OCI-LY1 (cell line): Measurements from ENCODE around the gene ZNF512.
A peak's percentile ranks its signal among the peaks of the same experiment; 100 is the strongest.

Source experiments
- H2AFZ ChIP-seq: fragments of 200-600 bp; sonication (generic), shearing (Covaris generic); 2 replicates; pipeline ENCODE4 v1.6.0; 2014; ENCODE audit warnings: antibody characterized with exemption, mild to moderate bottlenecking, low read length
- H3F3A ChIP-seq: fragments of 200-600 bp; sonication (generic), shearing (Covaris generic); 2 replicates; pipeline ENCODE4 v1.6.0; 2014; ENCODE audit warnings: mild to moderate bottlenecking, antibody characterized with exemption, low read length, moderate library complexity; ENCODE audit not compliant: insufficient read depth
- H3K27ac ChIP-seq: fragments of 200-600 bp; sonication (generic); 2 replicates; pipeline ENCODE4 v1.5.1; 2014; ENCODE audit warnings: low read length, mixed run types, mild to moderate bottlenecking, low read depth; ENCODE audit not compliant: poor library complexity, severe bottlenecking
- H3K27me3 ChIP-seq: fragments of 200-600 bp; sonication (generic); 2 replicates; pipeline ENCODE4 v1.6.0; 2014; ENCODE audit warnings: antibody characterized with exemption, mild to moderate bottlenecking, low read length, moderate library complexity; ENCODE audit not compliant: insufficient read depth
- H3K36me3 ChIP-seq: fragments of 200-600 bp; sonication (generic); 2 replicates; pipeline ENCODE4 v1.6.1; 2014; ENCODE audit warnings: mild to moderate bottlenecking, antibody characterized with exemption, low read length, moderate library complexity, mixed read lengths; ENCODE audit not compliant: insufficient read depth
- H3K4me1 ChIP-seq: fragments of 200-600 bp; sonication (generic); 2 replicates; pipeline ENCODE4 v1.5.1; 2014; ENCODE audit warnings: mild to moderate bottlenecking, low read length, moderate library complexity; ENCODE audit not compliant: insufficient read depth, severe bottlenecking
- H3K4me2 ChIP-seq: fragments of 200-600 bp; sonication (generic), shearing (Covaris generic); 2 replicates; pipeline ENCODE4 v1.6.1; 2014; ENCODE audit warnings: low read length
- H3K4me3 ChIP-seq: fragments of 200-600 bp; sonication (generic); 2 replicates; pipeline ENCODE4 v1.5.1; 2014; ENCODE audit warnings: low read length, low read depth, mild to moderate bottlenecking, mixed read lengths; ENCODE audit not compliant: poor library complexity, severe bottlenecking
- H3K79me2 ChIP-seq: fragments of 200-600 bp; shearing (Covaris generic); 2 replicates; pipeline ENCODE4 v1.6.1; 2016; ENCODE audit warnings: mixed run types, low read length, mixed read lengths; ENCODE audit not compliant: insufficient read depth
- H3K9ac ChIP-seq: fragments of 200-600 bp; sonication (generic), shearing (Covaris generic); 2 replicates; pipeline ENCODE4 v1.6.1; 2014; ENCODE audit warnings: mild to moderate bottlenecking, low read length, mixed read lengths
- H3K9me2 ChIP-seq: fragments of 200-600 bp; sonication (generic), shearing (Covaris generic); 2 replicates; pipeline ENCODE4 v1.6.1; 2014; ENCODE audit warnings: low read depth, mild to moderate bottlenecking, low read length, mixed read lengths
- H3K9me3 ChIP-seq: fragments of 200-600 bp; shearing (Covaris generic); 2 replicates; pipeline ENCODE4 v1.6.1; 2014; ENCODE audit warnings: low read length, mixed read lengths
- H4K20me1 ChIP-seq: fragments of 200-600 bp; sonication (generic), shearing (Covaris generic); 2 replicates; pipeline ENCODE4 v1.6.0; 2016; ENCODE audit warnings: mild to moderate bottlenecking, low read length; ENCODE audit not compliant: insufficient read depth
- CTCF ChIP-seq: fragments of 200-600 bp; sonication (generic), shearing (Covaris generic); IDR thresholded peaks from 2 replicates; pipeline ENCODE4 v1.5.1; 2017; ENCODE audit warnings: mild to moderate bottlenecking, antibody characterized with exemption, low read length, moderate library complexity, mixed read lengths
- EZH2 ChIP-seq: fragments of 200-600 bp; sonication (generic), shearing (Covaris generic); IDR thresholded peaks from 2 replicates; pipeline ENCODE4 v1.8.0; 2017; ENCODE audit warnings: borderline replicate concordance, mixed run types, mild to moderate bottlenecking, antibody characterized with exemption, low read length, moderate library complexity, mixed read lengths

Gene ZNF512

GRCh38 chr2:27606611-27607010 is 23.8 kb downstream of the ZNF512 start:
- Histone ChIP-seq H3K27me3 (no peaks in the 10 kb centered on the region), H3K9ac (no peak overlapping the region), H3K4me2 (no peak overlapping the region), H3K36me3 (peaks cover 73% of the 10 kb centered on the region), H4K20me1 (no peaks in the 10 kb centered on the region), H3K9me2 (no peaks in the 10 kb centered on the region), H3F3A (no peaks in the 10 kb centered on the region), H3K9me3 (no peaks in the 10 kb centered on the region), H3K4me3 (no peak overlapping the region), H3K79me2 (no peaks in the 10 kb centered on the region), H3K27ac (no peak overlapping the region), H2AFZ (no peak overlapping the region), H3K4me1 (no peaks in the 10 kb centered on the region)
- no peak for TF ChIP-seq EZH2

- Histone ChIP-seq H3K4me3 (no peak overlapping the region), H3F3A (no peaks in the 10 kb centered on the region), H3K9me2 (no peaks in the 10 kb centered on the region), H3K4me2 (no peak overlapping the region), H3K36me3 (peaks cover 69% of the 10 kb centered on the region), H3K9ac (no peak overlapping the region), H2AFZ (no peak overlapping the region), H4K20me1 (no peaks in the 10 kb centered on the region), H3K79me2 (no peaks in the 10 kb centered on the region), H3K27ac (no peak overlapping the region), H3K9me3 (no peaks in the 10 kb centered on the region), H3K4me1 (no peaks in the 10 kb centered on the region), H3K27me3 (no peaks in the 10 kb centered on the region)
- TF ChIP-seq CTCF (no peak), EZH2 (no peak)
Measured at GRCh38 chr2:27613985-27614384, 31.1 kb downstream of the ZNF512 start.

- Histone ChIP-seq H3K4me1 (no peaks in the 10 kb centered on the region), H3K27ac (no peak overlapping the region), H3K36me3 (peaks cover 73% of the 10 kb centered on the region), H3K79me2 (no peaks in the 10 kb centered on the region), H3K9me3 (no peaks in the 10 kb centered on the region), H3K27me3 (no peaks in the 10 kb centered on the region), H2AFZ (no peak overlapping the region), H3F3A (no peaks in the 10 kb centered on the region), H3K9ac (no peak overlapping the region), H3K4me2 (no peak overlapping the region), H3K4me3 (no peak overlapping the region), H3K9me2 (no peaks in the 10 kb centered on the region), H4K20me1 (no peaks in the 10 kb centered on the region)
- no peak for TF ChIP-seq CTCF
- TF ChIP-seq EZH2 = no peak
Measured at GRCh38 chr2:27615316-27615715, 32.5 kb downstream of the ZNF512 start.

- H3K9me2 ChIP-seq = no peaks in the 10 kb centered on the region
- TF ChIP-seq EZH2 = no peak
- peak; percentile 7; the same call in 1 of the 2 replicates for TF ChIP-seq CTCF
- no peak overlapping the region for H3K4me2 ChIP-seq
- no peak overlapping the region for H3K9ac ChIP-seq
- no peaks in the 10 kb centered on the region for H3K9me3 ChIP-seq
- no peaks in the 10 kb centered on the region for H4K20me1 ChIP-seq
- no peak overlapping the region for H3K4me3 ChIP-seq
- no peak overlapping the region for H3K27ac ChIP-seq
- H3K36me3 ChIP-seq = peaks cover 72% of the 10 kb centered on the region
- H3K27me3 ChIP-seq = no peaks in the 10 kb centered on the region
- no peaks in the 10 kb centered on the region for H3K4me1 ChIP-seq
- no peaks in the 10 kb centered on the region for H3F3A ChIP-seq
- H2AFZ ChIP-seq = no peak overlapping the region
- H3K79me2 ChIP-seq = no peaks in the 10 kb centered on the region
Measured at GRCh38 chr2:27621524-27621923, 38.7 kb downstream of the ZNF512 start.
